ENCODE results near the gene ANAPC1.
"Not testable (repeated sequence)": the region's sequence is repeated elsewhere in the genome, so short reads cannot be mapped to it uniquely, and the experiment has no call there.

DNA sequence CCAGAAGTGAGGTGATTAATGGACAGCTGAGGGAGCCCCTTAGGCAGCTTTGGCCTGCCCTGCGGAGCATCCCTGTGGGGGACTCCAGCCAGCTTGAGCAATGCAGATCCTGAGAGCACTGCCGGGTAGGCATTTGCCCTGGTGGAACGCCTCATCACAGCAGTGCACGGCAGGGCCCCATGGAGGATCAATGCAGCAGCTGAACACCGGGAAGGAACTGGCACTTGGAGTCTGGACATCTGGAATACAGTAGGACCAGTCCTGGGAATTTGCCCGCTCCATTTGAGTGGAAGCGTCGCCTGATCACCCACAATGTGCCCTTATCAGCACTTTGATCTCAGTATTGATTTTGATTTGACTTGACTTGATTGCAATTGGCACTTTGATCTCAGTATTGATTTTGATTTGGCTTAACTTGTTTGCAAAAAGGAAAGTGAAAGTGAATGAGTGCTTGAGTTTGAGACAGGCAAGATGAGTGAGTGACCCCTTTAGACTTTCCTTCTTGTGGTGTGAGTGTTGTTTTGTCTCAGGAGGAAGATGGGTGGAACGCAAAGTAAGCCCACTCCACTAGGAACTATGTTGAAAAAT is 123.2 kb downstream of the ANAPC1 start:
- TF ChIP-seq, protein P1, sequence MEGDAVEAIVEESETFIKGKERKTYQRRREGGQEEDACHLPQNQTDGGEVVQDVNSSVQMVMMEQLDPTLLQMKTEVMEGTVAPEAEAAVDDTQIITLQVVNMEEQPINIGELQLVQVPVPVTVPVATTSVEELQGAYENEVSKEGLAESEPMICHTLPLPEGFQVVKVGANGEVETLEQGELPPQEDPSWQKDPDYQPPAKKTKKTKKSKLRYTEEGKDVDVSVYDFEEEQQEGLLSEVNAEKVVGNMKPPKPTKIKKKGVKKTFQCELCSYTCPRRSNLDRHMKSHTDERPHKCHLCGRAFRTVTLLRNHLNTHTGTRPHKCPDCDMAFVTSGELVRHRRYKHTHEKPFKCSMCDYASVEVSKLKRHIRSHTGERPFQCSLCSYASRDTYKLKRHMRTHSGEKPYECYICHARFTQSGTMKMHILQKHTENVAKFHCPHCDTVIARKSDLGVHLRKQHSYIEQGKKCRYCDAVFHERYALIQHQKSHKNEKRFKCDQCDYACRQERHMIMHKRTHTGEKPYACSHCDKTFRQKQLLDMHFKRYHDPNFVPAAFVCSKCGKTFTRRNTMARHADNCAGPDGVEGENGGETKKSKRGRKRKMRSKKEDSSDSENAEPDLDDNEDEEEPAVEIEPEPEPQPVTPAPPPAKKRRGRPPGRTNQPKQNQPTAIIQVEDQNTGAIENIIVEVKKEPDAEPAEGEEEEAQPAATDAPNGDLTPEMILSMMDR (conservative IDR thresholded peaks at IDR 0.05 in 1 of 2, IDR thresholded peaks at IDR 0.05 in 1 of 2; ENCODE audit: extremely low read depth in 1 of 2, insufficient read depth in 1 of 2, low read depth in 1 of 2, low read length in 2 of 2): not testable (repeated sequence)
- not testable (repeated sequence) for TF ChIP-seq EZH2 (IDR thresholded peaks at IDR 0.05; ENCODE audit: borderline replicate concordance, low read length)
